Neural progenitor cell (in vitro differentiated cells): ENCODE measurements around the gene RANBP1. TPM values are rescaled to one million over a fixed set of nuclear protein-coding genes. Genes with fewer than 3 reads are reported as not detected.
A peak's percentile ranks its signal among the peaks of the same experiment; 100 is the strongest.

Source experiments
- DNase-seq: peaks from one replicate; pipeline ENCODE4 v3.0.0-alpha.2; 2016; ENCODE audit warnings: low spot score
- H2AFZ ChIP-seq: fragments of 200-600 bp; sonication (generic); replicated peaks from 2 replicates; pipeline ENCODE4 v1.6.1; 2016; ENCODE audit warnings: antibody characterized with exemption
- H3F3A ChIP-seq: fragments of 200-600 bp; sonication (generic); 2 replicates; pipeline ENCODE4 v1.6.1; 2016; ENCODE audit warnings: antibody characterized with exemption, low read depth
- H3K27ac ChIP-seq: fragments of 200-600 bp; sonication (generic); 2 replicates; pipeline ENCODE4 v1.5.1; 2016; ENCODE audit warnings: mild to moderate bottlenecking
- H3K27me3 ChIP-seq: fragments of 200-600 bp; sonication (generic); 2 replicates; pipeline ENCODE4 v1.6.1; 2016; ENCODE audit warnings: mild to moderate bottlenecking, moderate library complexity
- H3K36me3 ChIP-seq: fragments of 200-600 bp; sonication (generic); 2 replicates; pipeline ENCODE4 v1.5.1; 2016
- H3K4me1 ChIP-seq: fragments of 200-600 bp; sonication (generic); 2 replicates; pipeline ENCODE4 v1.6.1; 2016; ENCODE audit warnings: mixed run types
- H3K4me2 ChIP-seq: fragments of 200-600 bp; sonication (generic); 2 replicates; pipeline ENCODE4 v1.6.1; 2016
- H3K4me3 ChIP-seq: fragments of 200-600 bp; sonication (generic); 2 replicates; pipeline ENCODE4 v1.5.1; 2016
- H3K79me2 ChIP-seq: fragments of 200-600 bp; sonication (generic); 2 replicates; pipeline ENCODE4 v1.6.1; 2016; ENCODE audit warnings: low read depth
- H3K9ac ChIP-seq: fragments of 200-600 bp; sonication (generic); 2 replicates; pipeline ENCODE4 v1.6.1; 2016
- H3K9me3 ChIP-seq: fragments of 200-600 bp; sonication (generic); 2 replicates; pipeline ENCODE4 v1.5.1; 2016; ENCODE audit warnings: low read depth
- H4K20me1 ChIP-seq: fragments of 200-600 bp; sonication (generic); 2 replicates; pipeline ENCODE4 v1.6.1; 2016; ENCODE audit warnings: low read depth
- H3K27ac Mint-ChIP-seq: 3 replicates; pipeline ENCODE4 v1.8.0; 2021; ENCODE audit warnings: mixed read lengths
- H3K27me3 Mint-ChIP-seq: 2 replicates; pipeline ENCODE4 v1.8.0; 2022; ENCODE audit warnings: low read depth, mild to moderate bottlenecking, inconsistent platforms, moderate library complexity, mixed read lengths; ENCODE audit not compliant: insufficient read depth
- H3K36me3 Mint-ChIP-seq: 3 replicates; pipeline ENCODE4 v1.8.0; 2021; ENCODE audit warnings: mixed read lengths
- H3K4me1 Mint-ChIP-seq: 3 replicates; pipeline ENCODE4 v1.8.0; 2021; ENCODE audit warnings: mixed read lengths
- H3K4me3 Mint-ChIP-seq: 3 replicates; pipeline ENCODE4 v1.8.0; 2021; ENCODE audit warnings: mild to moderate bottlenecking, moderate library complexity, mixed read lengths
- H3K9me3 Mint-ChIP-seq: 3 replicates; pipeline ENCODE4 v1.8.0; 2020; ENCODE audit warnings: mixed read lengths
- CTCF ChIP-seq: fragments of 200-600 bp; sonication (generic); IDR thresholded peaks from 2 replicates; pipeline ENCODE4 v1.5.1; 2017; ENCODE audit warnings: antibody characterized with exemption, mild to moderate bottlenecking
- EZH2 ChIP-seq: fragments of 200-600 bp; sonication (generic); IDR thresholded peaks from 2 replicates; pipeline ENCODE4 v1.6.1; 2017; ENCODE audit warnings: antibody characterized with exemption, mild to moderate bottlenecking, moderate library complexity
- EZH2phosphoT487 ChIP-seq: fragments of 200-600 bp; sonication (generic); IDR thresholded peaks from 2 replicates; pipeline ENCODE4 v1.6.1; 2017; ENCODE audit warnings: antibody characterized with exemption
- total RNA-seq: library from RNA; depleted of rRNA; stranded (reverse); fragments of >200 nt; gene quantifications from 2 replicates; pipeline ENCODE4 v1.2.3, GENCODE V29; 2015; ENCODE audit warnings: low replicate concordance

RANBP1 gene
- total RNA-seq, 1 donor from 2014 or later: 918 TPM

- Mint-ChIP-seq H3K9me3 (no peaks in the 10 kb centered on the region), H3K4me3 (no peak overlapping the region), H3K36me3 (peaks cover 15% of the 10 kb centered on the region), H3K27me3 (peaks cover 4% of the 10 kb centered on the region), H3K4me1 (peaks cover 15% of the 10 kb centered on the region), H3K27ac (no peak overlapping the region)
- Histone ChIP-seq H3F3A (peaks cover 53% of the 10 kb centered on the region), H3K9ac (no peak overlapping the region), H4K20me1 (peaks cover 91% of the 10 kb centered on the region), H3K27ac (no peak overlapping the region), H3K79me2 (peaks cover 55% of the 10 kb centered on the region), H3K27me3 (no peaks in the 10 kb centered on the region), H2AFZ (no peak overlapping the region), H3K4me3 (no peak overlapping the region), H3K36me3 (peaks cover 3% of the 10 kb centered on the region), H3K9me3 (no peaks in the 10 kb centered on the region), H3K4me2 (no peak overlapping the region), H3K4me1 (peaks cover 1% of the 10 kb centered on the region)
- no peak for DNase-seq
- TF ChIP-seq EZH2phosphoT487 (no peak), EZH2 (no peak), CTCF (no peak)
These were observed 8.3 kb downstream of the RANBP1 start for GRCh38 chr22:20124083-20124787.

- H3K27me3 Mint-ChIP-seq: peaks cover 5% of the 10 kb centered on the region
- Histone ChIP-seq H2AFZ (no peak overlapping the region), H3K4me3 (no peak overlapping the region), H3K27me3 (no peaks in the 10 kb centered on the region), H3K27ac (no peak overlapping the region), H3K4me2 (no peak overlapping the region), H3K36me3 (no peaks in the 10 kb centered on the region), H3K9ac (no peak overlapping the region), H3K9me3 (no peaks in the 10 kb centered on the region), H3K4me1 (no peaks in the 10 kb centered on the region), H4K20me1 (peaks cover 78% of the 10 kb centered on the region), H3K79me2 (peaks cover 43% of the 10 kb centered on the region), H3F3A (peaks cover 62% of the 10 kb centered on the region)
- H3K27ac Mint-ChIP-seq: no peak overlapping the region
- no peak for TF ChIP-seq EZH2phosphoT487
- TF ChIP-seq EZH2: no peak
- TF ChIP-seq CTCF: no peak
- H3K4me1 Mint-ChIP-seq: peaks cover 4% of the 10 kb centered on the region
- DNase-seq: no peak
- peaks cover 13% of the 10 kb centered on the region for H3K36me3 Mint-ChIP-seq
- no peaks in the 10 kb centered on the region for H3K9me3 Mint-ChIP-seq
- peak overlapping the region; percentile 21 for H3K4me3 Mint-ChIP-seq
These were observed 9.6 kb downstream of the RANBP1 start for GRCh38 chr22:20125201-20126174.

- peaks cover 13% of the 10 kb centered on the region for H3K36me3 Mint-ChIP-seq
- H3K27ac Mint-ChIP-seq: no peak overlapping the region
- H3K4me1 Mint-ChIP-seq: peaks cover 4% of the 10 kb centered on the region
- TF ChIP-seq CTCF: no peak
- no peak for TF ChIP-seq EZH2phosphoT487
- no peak for TF ChIP-seq EZH2
- Histone ChIP-seq H3K36me3 (no peaks in the 10 kb centered on the region), H3K4me3 (no peak overlapping the region), H3K9ac (no peak overlapping the region), H3K27me3 (no peaks in the 10 kb centered on the region), H4K20me1 (peaks cover 69% of the 10 kb centered on the region), H3K9me3 (no peaks in the 10 kb centered on the region), H2AFZ (no peak overlapping the region), H3K4me1 (no peaks in the 10 kb centered on the region), H3F3A (peaks cover 69% of the 10 kb centered on the region), H3K79me2 (peaks cover 33% of the 10 kb centered on the region), H3K27ac (no peak overlapping the region), H3K4me2 (no peak overlapping the region)
- no peak overlapping the region for H3K4me3 Mint-ChIP-seq
- H3K27me3 Mint-ChIP-seq: peaks cover 5% of the 10 kb centered on the region
- H3K9me3 Mint-ChIP-seq: no peaks in the 10 kb centered on the region
- no peak for DNase-seq
These were observed 10.6 kb downstream of the RANBP1 start for GRCh38 chr22:20126284-20127029.
